ENCODE results near the gene SAP30L. TPM values are rescaled to one million over a fixed set of nuclear protein-coding genes. Genes with fewer than 3 reads are reported as not detected.
A peak's percentile ranks its signal among the peaks of the same experiment; 100 is the strongest.

SAP30L gene
- total RNA-seq, 1 donor from 2014 or later, result 9.1 TPM

DNA sequence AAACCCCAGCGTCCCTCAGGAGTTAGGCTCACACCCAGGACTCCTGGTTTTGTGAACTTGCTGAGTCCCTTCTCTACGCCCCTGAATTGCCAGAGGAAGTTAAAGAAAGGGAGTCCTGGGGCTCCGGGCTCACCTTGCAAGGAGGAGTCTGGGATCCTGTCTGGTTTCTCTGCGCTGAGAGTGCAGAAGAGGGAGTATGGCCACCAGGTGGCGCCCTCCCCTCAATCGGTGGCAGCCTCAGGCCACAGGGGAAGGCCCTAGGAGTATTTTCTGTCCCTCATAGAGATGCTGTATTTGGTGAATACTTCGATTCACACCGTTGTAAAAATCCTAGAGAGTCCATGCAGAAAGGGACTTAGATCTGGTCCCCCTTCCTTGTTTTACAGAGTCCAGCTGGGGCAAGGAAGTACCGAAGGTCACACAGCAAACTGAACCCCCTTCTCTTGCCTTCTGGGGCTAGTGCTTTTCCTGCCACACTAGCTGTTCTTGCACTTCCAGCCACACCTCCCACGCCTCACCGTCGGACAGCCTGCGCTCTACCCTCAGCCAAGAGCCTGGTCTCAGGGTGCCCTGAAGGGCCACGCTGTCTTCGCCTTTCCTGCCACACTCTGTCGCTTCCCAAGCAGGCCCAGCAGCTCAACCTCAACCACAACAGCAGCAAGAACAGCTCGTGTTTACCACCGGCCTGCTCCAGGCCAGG, 22.0 kb downstream of the SAP30L start:
- no peak overlapping the region for H3K4me3 ChIP-seq (ENCODE audit: low read depth, low read length)
- no peak for DNase-seq (ENCODE audit: low read depth)
- TF ChIP-seq, protein P1, sequence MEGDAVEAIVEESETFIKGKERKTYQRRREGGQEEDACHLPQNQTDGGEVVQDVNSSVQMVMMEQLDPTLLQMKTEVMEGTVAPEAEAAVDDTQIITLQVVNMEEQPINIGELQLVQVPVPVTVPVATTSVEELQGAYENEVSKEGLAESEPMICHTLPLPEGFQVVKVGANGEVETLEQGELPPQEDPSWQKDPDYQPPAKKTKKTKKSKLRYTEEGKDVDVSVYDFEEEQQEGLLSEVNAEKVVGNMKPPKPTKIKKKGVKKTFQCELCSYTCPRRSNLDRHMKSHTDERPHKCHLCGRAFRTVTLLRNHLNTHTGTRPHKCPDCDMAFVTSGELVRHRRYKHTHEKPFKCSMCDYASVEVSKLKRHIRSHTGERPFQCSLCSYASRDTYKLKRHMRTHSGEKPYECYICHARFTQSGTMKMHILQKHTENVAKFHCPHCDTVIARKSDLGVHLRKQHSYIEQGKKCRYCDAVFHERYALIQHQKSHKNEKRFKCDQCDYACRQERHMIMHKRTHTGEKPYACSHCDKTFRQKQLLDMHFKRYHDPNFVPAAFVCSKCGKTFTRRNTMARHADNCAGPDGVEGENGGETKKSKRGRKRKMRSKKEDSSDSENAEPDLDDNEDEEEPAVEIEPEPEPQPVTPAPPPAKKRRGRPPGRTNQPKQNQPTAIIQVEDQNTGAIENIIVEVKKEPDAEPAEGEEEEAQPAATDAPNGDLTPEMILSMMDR (conservative IDR thresholded peaks at IDR 0.05; ENCODE audit: low read depth, low read length), result peak; percentile 90

DNA sequence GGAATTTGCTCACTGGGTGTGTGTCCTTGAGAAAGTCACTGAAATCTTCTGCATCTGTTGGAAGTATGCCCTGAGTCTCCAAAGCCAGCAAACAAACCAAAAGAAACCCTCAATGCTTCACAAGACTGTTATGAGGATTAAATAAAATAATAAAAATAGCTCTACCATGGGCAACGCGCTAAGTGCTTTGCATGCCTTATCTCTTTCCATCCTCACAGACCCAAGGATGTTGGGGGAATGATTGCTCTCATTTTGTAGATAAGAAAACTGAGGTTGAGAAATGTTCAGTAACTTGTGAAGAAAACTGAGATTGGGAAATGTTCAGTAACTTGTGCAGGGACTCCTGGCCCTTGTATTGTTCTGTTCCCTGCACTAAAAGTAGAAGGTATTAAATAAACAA, 24.3 kb downstream of the SAP30L start:
- H3K4me3 ChIP-seq (ENCODE audit: low read depth, low read length), result no peak overlapping the region
- TF ChIP-seq, protein P1 (conservative IDR thresholded peaks at IDR 0.05; ENCODE audit: low read depth, low read length), result no peak
- no peak for DNase-seq (ENCODE audit: low read depth)

DNA sequence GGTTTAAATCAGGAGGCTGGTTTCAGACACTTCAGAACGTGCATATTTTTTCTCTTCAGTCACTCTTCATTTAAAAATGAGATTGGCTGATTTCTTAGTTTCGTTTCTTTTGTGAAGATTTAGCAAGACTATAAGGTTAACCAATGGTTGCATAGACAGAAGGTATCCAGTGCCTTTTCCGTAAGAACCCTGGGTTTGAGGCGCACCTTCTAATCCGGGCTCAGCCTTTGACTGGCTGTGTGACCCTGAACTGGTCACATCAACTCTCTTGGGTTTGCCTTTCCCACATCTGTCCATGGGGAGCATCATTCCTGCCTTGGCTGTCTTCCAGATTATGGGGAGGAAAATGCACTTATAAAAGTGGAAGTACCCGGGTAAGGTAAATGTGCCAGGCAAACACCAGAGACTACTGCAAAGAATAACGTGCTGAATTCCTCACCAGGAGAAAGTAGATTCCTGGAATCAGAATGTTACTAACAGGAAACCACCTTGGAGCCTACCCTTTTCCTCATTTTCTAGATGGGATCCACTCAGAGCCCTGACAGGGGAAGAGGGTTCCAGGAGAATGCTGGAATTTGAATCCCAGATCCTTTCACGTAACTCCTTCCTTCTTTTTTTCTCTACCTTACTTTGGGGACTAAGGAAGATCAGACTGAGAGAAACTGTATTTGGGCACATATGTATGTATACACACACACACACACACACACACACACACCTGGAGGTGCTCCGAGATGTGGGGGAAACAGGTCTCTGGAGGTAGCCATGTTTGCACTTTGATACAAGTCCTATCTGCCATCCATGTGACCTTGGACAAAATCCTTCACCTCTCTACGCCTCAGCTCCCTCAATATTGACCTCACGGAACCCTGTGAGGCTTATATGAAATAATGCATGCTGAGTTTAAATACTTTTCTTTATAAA, 25.4 kb downstream of the SAP30L start:
- TF ChIP-seq, protein P1 (conservative IDR thresholded peaks at IDR 0.05; ENCODE audit: low read depth, low read length), result no peak
- no peak overlapping the region for H3K4me3 ChIP-seq (ENCODE audit: low read depth, low read length)
- DNase-seq (ENCODE audit: low read depth), result no peak

DNA sequence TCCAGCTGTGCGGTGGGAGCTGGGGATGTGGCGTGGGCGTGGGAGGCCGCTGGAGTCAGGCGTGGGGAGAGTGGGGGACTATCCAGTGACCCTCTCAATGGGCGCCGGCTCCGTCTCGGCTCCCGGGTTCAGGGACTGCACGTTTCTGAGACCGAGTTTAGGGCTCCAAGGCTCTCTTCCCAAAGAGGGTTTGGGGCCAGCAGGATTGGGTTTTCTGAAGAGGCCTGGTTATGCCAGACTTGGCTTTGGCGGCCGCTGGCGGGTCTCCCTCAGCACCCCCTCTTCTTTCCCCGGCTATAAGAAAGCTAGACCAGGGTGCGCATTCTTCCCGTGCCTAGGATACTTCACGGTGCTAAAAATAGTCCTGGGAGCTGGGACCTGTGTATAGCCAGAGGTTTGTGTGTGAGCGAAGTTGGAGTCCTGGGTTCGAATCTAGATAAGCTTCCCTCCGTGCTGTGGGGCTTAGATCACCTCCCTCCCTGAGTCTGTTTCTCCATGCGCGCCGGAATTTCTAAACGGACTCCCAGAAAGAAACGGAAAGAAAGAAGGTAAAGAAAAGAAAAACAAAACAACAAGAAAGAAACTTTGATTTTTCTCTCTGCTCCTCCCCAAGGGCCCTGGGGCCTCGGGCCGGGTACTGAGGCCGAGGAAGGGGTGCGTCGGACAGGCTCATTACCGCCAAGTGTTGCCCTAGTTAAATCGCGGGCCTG, 27.2 kb downstream of the SAP30L start:
- H3K4me3 ChIP-seq (ENCODE audit: low read depth, low read length), result no peak overlapping the region
- no peak for DNase-seq (ENCODE audit: low read depth)
- TF ChIP-seq, protein P1 (conservative IDR thresholded peaks at IDR 0.05; ENCODE audit: low read depth, low read length), result no peak

DNA sequence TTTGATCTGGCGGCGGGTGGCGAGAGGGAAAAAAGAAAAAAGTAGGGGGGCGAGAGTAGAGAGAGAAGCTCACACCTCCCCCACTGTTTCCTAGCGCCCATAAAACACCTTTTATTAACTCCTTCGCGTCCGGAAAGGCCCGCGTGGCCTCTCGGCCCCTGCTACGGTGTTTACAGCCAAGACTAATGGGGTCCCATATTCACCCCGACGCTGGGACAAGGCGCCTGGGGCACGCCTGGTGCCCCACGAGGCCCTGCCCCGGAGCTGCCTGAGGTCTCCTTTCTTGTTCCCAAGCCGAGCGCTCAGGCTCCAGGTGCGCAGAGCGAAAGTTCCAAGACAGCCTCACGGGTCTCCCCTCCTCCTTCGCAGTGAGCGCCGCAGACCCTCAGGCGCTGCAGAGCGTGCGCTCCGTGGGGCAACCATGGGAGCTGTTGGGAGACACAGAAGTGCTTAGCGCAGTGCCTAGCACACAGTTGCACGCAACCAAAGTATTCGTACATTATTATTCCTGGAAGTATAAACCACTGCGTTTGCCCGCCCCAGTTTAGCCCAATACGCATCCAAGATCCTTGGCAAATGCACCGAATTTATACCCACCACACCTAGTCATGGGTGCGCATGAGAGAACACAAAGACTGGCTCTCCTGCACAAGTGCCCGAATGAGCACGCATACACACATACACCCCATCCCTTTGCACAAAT, 27.9 kb downstream of the SAP30L start:
- no peak for DNase-seq (ENCODE audit: low read depth)
- H3K4me3 ChIP-seq (ENCODE audit: low read depth, low read length), result no peak overlapping the region
- TF ChIP-seq, protein P1 (conservative IDR thresholded peaks at IDR 0.05; ENCODE audit: low read depth, low read length), result no peak
